Measurements from ENCODE around the gene UXT. TPM values are rescaled to one million over a fixed set of nuclear protein-coding genes. Genes with fewer than 3 reads are reported as not detected.

The UXT gene
- total RNA-seq, 2 experiments from 2014 or later, result 187 to 192 TPM

GRCh38 chrX:47611926-47612325, 47.1 kb downstream of the UXT start:
- ChIA-PET POLR2A (no interaction called here), CTCF (no interaction called here)
- H3K27ac Mint-ChIP-seq, result no peak overlapping the region

GRCh38 chrX:47611489-47611888, 47.5 kb downstream of the UXT start:
- Mint-ChIP-seq H3K9me3 (no peaks in the 10 kb centered on the region), H3K4me1 (ENCODE audit: low read depth) (peaks cover 5% of the 10 kb centered on the region), H3K27ac (no peak overlapping the region), H3K36me3 (ENCODE audit: low read depth) (no peaks in the 10 kb centered on the region), H3K27me3 (no peaks in the 10 kb centered on the region), H3K4me3 (no peak overlapping the region)
- intact Hi-C loops (cut with micrococcal nuclease), result no loop called here
- DNase-seq, result no peak
- TF ChIP-seq CTCF (IDR thresholded peaks at IDR 0.05), result no peak
- ChIA-PET CTCF (no interaction called here), POLR2A (no interaction called here)
- ATAC-seq, result no peak

More at GRCh38 chrX:47611926-47612325, 47.1 kb downstream of the UXT start:
- no peak for TF ChIP-seq CTCF (IDR thresholded peaks at IDR 0.05)
- Mint-ChIP-seq H3K9me3 (no peaks in the 10 kb centered on the region), H3K36me3 (ENCODE audit: low read depth) (no peaks in the 10 kb centered on the region), H3K4me3 (no peak overlapping the region), H3K4me1 (ENCODE audit: low read depth) (peaks cover 5% of the 10 kb centered on the region), H3K27me3 (no peaks in the 10 kb centered on the region)
- no peak for DNase-seq
- intact Hi-C loops (cut with micrococcal nuclease), result no loop called here
- ATAC-seq, result no peak

GRCh38 chrX:47610511-47610910, 48.5 kb downstream of the UXT start:
- intact Hi-C loops (cut with micrococcal nuclease), result no loop called here
- no peaks in the 10 kb centered on the region for H3K27me3 Mint-ChIP-seq
- no peak for ATAC-seq
- H3K4me3 Mint-ChIP-seq, result no peak overlapping the region
- peaks cover 5% of the 10 kb centered on the region for H3K4me1 Mint-ChIP-seq (ENCODE audit: low read depth)
- ChIA-PET CTCF (no interaction called here), POLR2A (no interaction called here)
- TF ChIP-seq CTCF (IDR thresholded peaks at IDR 0.05), result no peak
- H3K36me3 Mint-ChIP-seq (ENCODE audit: low read depth), result no peaks in the 10 kb centered on the region
- no peak overlapping the region for H3K27ac Mint-ChIP-seq
- no peak for DNase-seq
- no peaks in the 10 kb centered on the region for H3K9me3 Mint-ChIP-seq

GRCh38 chrX:47608130-47608810, 50.7 kb downstream of the UXT start:
- ChIA-PET CTCF (interaction anchor here (1.2 kb wide), 1 partner anchor 10 kb away, joined by 3 read pairs; no protein-coding TSS in a partner anchor), POLR2A (interaction anchor here (0.6 kb wide), 1 partner anchor 47 kb away, joined by 3 read pairs; no protein-coding TSS in a partner anchor)
- intact Hi-C loops (cut with micrococcal nuclease), result no loop called here
- H3K36me3 Mint-ChIP-seq (ENCODE audit: low read depth), result no peaks in the 10 kb centered on the region
- H3K27ac Mint-ChIP-seq, result no peak overlapping the region
- DNase-seq, result no peak
- H3K4me3 Mint-ChIP-seq, result no peak overlapping the region
- H3K9me3 Mint-ChIP-seq, result no peaks in the 10 kb centered on the region
- no peak for TF ChIP-seq CTCF (IDR thresholded peaks at IDR 0.05)
- no peak for ATAC-seq
- H3K27me3 Mint-ChIP-seq, result no peaks in the 10 kb centered on the region
- peaks cover 5% of the 10 kb centered on the region for H3K4me1 Mint-ChIP-seq (ENCODE audit: low read depth)

GRCh38 chrX:47607091-47607490, 51.9 kb downstream of the UXT start:
- DNase-seq (no peak), ATAC-seq (no peak)
- Mint-ChIP-seq H3K27me3 (no peaks in the 10 kb centered on the region), H3K4me1 (ENCODE audit: low read depth) (peaks cover 5% of the 10 kb centered on the region), H3K9me3 (no peaks in the 10 kb centered on the region), H3K36me3 (ENCODE audit: low read depth) (no peaks in the 10 kb centered on the region), H3K27ac (no peak overlapping the region), H3K4me3 (no peak overlapping the region)
- ChIA-PET POLR2A (no interaction called here), CTCF (no interaction called here)
- no peak for TF ChIP-seq CTCF (IDR thresholded peaks at IDR 0.05)
- intact Hi-C loops (cut with micrococcal nuclease), result no loop called here
